HCT116 (cell line): ENCODE data around the gene CFAP92. TPM values are rescaled to one million over a fixed set of nuclear protein-coding genes. Genes with fewer than 3 reads are reported as not detected.

Experiments used
- ATAC-seq: fragments of 200-7000 bp; cut with Tn5 transposase; 2 replicates; pipeline ENCODE4 v1.9.1; 2020; ENCODE audit warnings: mild to moderate bottlenecking, moderate library complexity
- BruUV-seq: library from RNA; stranded (reverse); fragments of 400-500 nt; replicated peaks from 2 replicates; lab custom pipeline; 2021; lab: Mats Ljungman, UMichigan
- CTCF ChIA-PET: fragments of 300-600 bp; sonication (Branson Sonifier 250); formaldehyde crosslinking; loops from one replicate; lab custom pipeline; 2021; ENCODE audit warnings: antibody characterized with exemption; lab: Charles Lee
- POLR2A ChIA-PET: fragments of 300-600, 350-600 bp; sonication (Branson Sonifier 250); formaldehyde crosslinking; loops from one replicate; lab custom pipeline; 2021; ENCODE audit warnings: antibody characterized with exemption; lab: Charles Lee
- RAD21 ChIA-PET, 2 experiments: fragments of 300-600 bp; sonication (Branson Sonifier 250); formaldehyde crosslinking; loops; one replicate each; lab custom pipeline; 2023; ENCODE audit warnings: low total read pairs in 2 of 2; ENCODE audit not compliant: uncharacterized antibody in 2 of 2, unreplicated experiment in 2 of 2, low non-redundant PET in 1 of 2; lab: Charles Lee
- DNase-seq: peaks from one replicate; pipeline ENCODE4 v3.0.0-alpha.2; 2010; ENCODE audit warnings: low read depth, low spot score
- H2AFZ ChIP-seq: fragments of 200-600 bp; shearing (Covaris generic), sonication (generic); 2 replicates; pipeline ENCODE4 v1.6.1; 2017; ENCODE audit warnings: low read depth, mixed run types, mixed read lengths, antibody characterized with exemption, low read length; ENCODE audit not compliant: poor library complexity, severe bottlenecking
- H3K27ac ChIP-seq: 2 replicates; pipeline ENCODE4 v1.5.1; 2012; ENCODE audit warnings: low read depth, low read length
- H3K27me3 ChIP-seq: fragments of 200-600 bp; sonication (generic); 2 replicates; pipeline ENCODE4 v1.6.1; 2016; ENCODE audit warnings: mixed run types, low read length, mixed read lengths; ENCODE audit not compliant: insufficient read depth
- H3K36me3 ChIP-seq, 2 experiments: fragments of 200-500 bp in 1 of 2; fragments of 200-600 bp in 1 of 2; sonication (Bioruptor generic) in 1 of 2; sonication (generic) in 1 of 2; 2 replicates each; pipeline versions ENCODE4 v1.5.1 to v1.6.1; 2014 to 2016; ENCODE audit warnings: low read length in 2 of 2, inconsistent platforms in 1 of 2, mixed read lengths in 1 of 2, mixed run types in 1 of 2; ENCODE audit not compliant: insufficient read depth in 2 of 2, control insufficient read depth in 1 of 2
- H3K4me1 ChIP-seq, 2 experiments: fragments of 200-600 bp in 1 of 2; sonication (generic) in 1 of 2; 2 replicates each; pipeline versions ENCODE4 v1.5.1 to v1.6.1; 2012 to 2017; ENCODE audit warnings: low read length in 2 of 2, inconsistent platforms in 1 of 2, mild to moderate bottlenecking in 1 of 2, mixed read lengths in 1 of 2, mixed run types in 1 of 2, moderate library complexity in 1 of 2; ENCODE audit not compliant: insufficient read depth in 2 of 2, control insufficient read depth in 1 of 2
- H3K4me2 ChIP-seq: fragments of 200-600 bp; sonication (generic); 2 replicates; pipeline ENCODE4 v1.6.1; 2017; ENCODE audit warnings: mixed run types, low read length, mixed read lengths
- H3K4me3 ChIP-seq, 2 experiments: fragments of 200-600 bp in 1 of 2; sonication (generic) in 1 of 2; replicated peaks in 1 of 2; 2 replicates each; pipeline ENCODE4 v1.5.1; 2011 to 2016; ENCODE audit warnings: low read length in 2 of 2, control low read depth in 1 of 2, low read depth in 1 of 2, mild to moderate bottlenecking in 1 of 2, mixed read lengths in 1 of 2, mixed run types in 1 of 2
- H3K79me2 ChIP-seq: fragments of 200-600 bp; sonication (generic); 2 replicates; pipeline ENCODE4 v1.6.1; 2017; ENCODE audit warnings: mild to moderate bottlenecking, mixed run types, low read length, moderate library complexity, mixed read lengths; ENCODE audit not compliant: insufficient read depth
- H3K9ac ChIP-seq: fragments of 200-600 bp; sonication (generic); 2 replicates; pipeline ENCODE4 v1.6.1; 2016; ENCODE audit warnings: low read length, mixed read lengths
- H3K9me2 ChIP-seq: fragments of 200-600 bp; sonication (generic), shearing (Covaris generic); 2 replicates; pipeline ENCODE4 v1.6.1; 2017; ENCODE audit warnings: mixed run types, mild to moderate bottlenecking, moderate library complexity; ENCODE audit not compliant: insufficient read depth
- H3K9me3 ChIP-seq, 2 experiments: fragments of 200-500 bp in 1 of 2; fragments of 200-600 bp in 1 of 2; sonication (Bioruptor generic) in 1 of 2; sonication (generic) in 1 of 2; 2 replicates each; pipeline ENCODE4 v1.6.1; 2014 to 2017; ENCODE audit warnings: low read length in 2 of 2, mixed read lengths in 2 of 2, inconsistent platforms in 1 of 2, low read depth in 1 of 2, mild to moderate bottlenecking in 1 of 2, mixed run types in 1 of 2, moderate library complexity in 1 of 2; ENCODE audit not compliant: control insufficient read depth in 1 of 2, insufficient read depth in 1 of 2
- H4K20me1 ChIP-seq: fragments of 200-600 bp; sonication (generic), shearing (Covaris generic); 2 replicates; pipeline ENCODE4 v1.6.1; 2017; ENCODE audit warnings: mixed run types, mild to moderate bottlenecking, moderate library complexity; ENCODE audit not compliant: insufficient read depth
- CBX3 ChIP-seq: IDR thresholded peaks from 2 replicates; pipeline ENCODE4 v1.6.1; 2012; ENCODE audit warnings: low read depth
- CEBPB ChIP-seq: IDR thresholded peaks from 2 replicates; pipeline ENCODE4 v1.6.1; 2012; ENCODE audit warnings: low read depth
- EZH2phosphoT487 ChIP-seq: fragments of 200-600 bp; IDR thresholded peaks from 2 replicates; pipeline ENCODE4 v1.6.1; 2018; ENCODE audit warnings: antibody characterized with exemption, borderline replicate concordance
- JUND ChIP-seq: IDR thresholded peaks from 2 replicates; pipeline ENCODE4 v1.6.1; 2012
- POLR2A ChIP-seq: IDR thresholded peaks from 2 replicates; pipeline ENCODE4 v1.7.0; 2011; ENCODE audit warnings: borderline replicate concordance; ENCODE audit not compliant: insufficient read depth, insufficient read length; ENCODE audit errors: extremely low read depth
- SP1 ChIP-seq: IDR thresholded peaks from 2 replicates; pipeline ENCODE4 v1.6.1; 2012; ENCODE audit warnings: low read depth
- TCF7L2 ChIP-seq: IDR thresholded peaks from 2 replicates; pipeline ENCODE4 v1.7.0; 2011; ENCODE audit warnings: borderline replicate concordance, inconsistent platforms; ENCODE audit not compliant: insufficient read depth, insufficient read length; ENCODE audit errors: extremely low read depth
- YY1 ChIP-seq: IDR thresholded peaks from 2 replicates; pipeline ENCODE4 v1.6.1; 2011; ENCODE audit warnings: low read length, low read depth, moderate library complexity, mild to moderate bottlenecking; ENCODE audit not compliant: insufficient replicate concordance; ENCODE audit errors: extremely low read depth
- ZFX ChIP-seq: fragments of 450-650 bp; IDR thresholded peaks from 2 replicates; pipeline ENCODE4 v1.6.1; 2017
- intact Hi-C: fragments of 100-400 bp; cut with micrococcal nuclease; formaldehyde crosslinking; loops from 2 replicates; pipeline ENCODE4 v1.10.0; 2022
- total RNA-seq: library from RNA; stranded (reverse); gene quantifications from one replicate; pipeline ENCODE4 v1.2.1, GENCODE V29; 2021; ENCODE audit not compliant: unreplicated experiment
- TF ChIP-seq, protein P1 (sequence below): IDR thresholded peaks from 2 replicates; pipeline ENCODE4 v1.6.1; 2012
- TF ChIP-seq, protein P2 (sequence below): IDR thresholded peaks from 2 replicates; pipeline ENCODE4 v1.6.1; 2012
- TF ChIP-seq, protein P3 (sequence below), 3 experiments: fragments of 200-600 bp in 1 of 3; sonication (generic) in 1 of 3; IDR thresholded peaks in 2 of 3; conservative IDR thresholded peaks in 1 of 3; 2 replicates each; pipeline ENCODE4 v1.5.1; 2012 to 2017; ENCODE audit warnings: low read depth in 2 of 3, low read length in 2 of 3, antibody characterized with exemption in 1 of 3, borderline replicate concordance in 1 of 3, control low read depth in 1 of 3, mild to moderate bottlenecking in 1 of 3, mixed read lengths in 1 of 3, mixed run types in 1 of 3, moderate library complexity in 1 of 3; ENCODE audit not compliant: insufficient read depth in 1 of 3

Gene CFAP92
- total RNA-seq, 1 experiment from 2014 or later = 3.6 TPM

DNA sequence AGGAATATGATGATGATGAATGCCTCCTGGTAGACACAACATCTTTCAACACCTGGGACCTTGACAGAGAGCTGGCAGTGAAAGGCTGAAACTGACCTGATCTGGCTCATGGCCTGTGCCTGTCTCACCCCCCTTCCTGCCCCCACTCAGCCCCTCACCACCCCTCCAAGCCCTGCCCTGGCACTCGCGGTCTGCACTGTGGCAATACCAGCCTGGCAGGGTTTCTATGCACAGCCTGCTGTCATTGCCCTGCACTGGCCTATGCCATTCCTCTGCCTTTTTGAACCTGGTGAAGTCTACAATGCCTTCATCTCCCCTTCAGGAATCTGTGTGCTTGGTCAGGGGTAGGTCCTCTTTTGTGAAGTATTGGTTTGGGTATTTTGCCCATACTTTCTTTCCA lies 58.0 kb downstream of the CFAP92 start:
- ATAC-seq (no peak), DNase-seq (no peak)
- no peak overlapping the region for H3K4me3 ChIP-seq
- H3K36me3 ChIP-seq = no peaks in the 10 kb centered on the region
- no peaks in the 10 kb centered on the region for H3K9me3 ChIP-seq
- no peak overlapping the region for H3K27ac ChIP-seq
- POLR2A ChIA-PET = no interaction called here
- RAD21 ChIA-PET = no interaction called here
- no peaks in the 10 kb centered on the region for H3K79me2 ChIP-seq
- intact Hi-C loops = no loop called here
- no peaks in the 10 kb centered on the region for H4K20me1 ChIP-seq
- H3K4me2 ChIP-seq = no peak overlapping the region
- BruUV-seq = no TSS peak
- TF ChIP-seq, protein P1, sequence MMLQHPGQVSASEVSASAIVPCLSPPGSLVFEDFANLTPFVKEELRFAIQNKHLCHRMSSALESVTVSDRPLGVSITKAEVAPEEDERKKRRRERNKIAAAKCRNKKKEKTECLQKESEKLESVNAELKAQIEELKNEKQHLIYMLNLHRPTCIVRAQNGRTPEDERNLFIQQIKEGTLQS = no peak
- TF ChIP-seq CEBPB = no peak
- TF ChIP-seq SP1 = no peak
- TF ChIP-seq ZFX = no peak
- TF ChIP-seq POLR2A = no peak
- TF ChIP-seq CBX3 = no peak
- no peak for TF ChIP-seq JUND
- no peak for TF ChIP-seq EZH2phosphoT487
- TF ChIP-seq, protein P2, sequence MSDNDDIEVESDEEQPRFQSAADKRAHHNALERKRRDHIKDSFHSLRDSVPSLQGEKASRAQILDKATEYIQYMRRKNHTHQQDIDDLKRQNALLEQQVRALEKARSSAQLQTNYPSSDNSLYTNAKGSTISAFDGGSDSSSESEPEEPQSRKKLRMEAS = no peak
- TF ChIP-seq, protein P3, sequence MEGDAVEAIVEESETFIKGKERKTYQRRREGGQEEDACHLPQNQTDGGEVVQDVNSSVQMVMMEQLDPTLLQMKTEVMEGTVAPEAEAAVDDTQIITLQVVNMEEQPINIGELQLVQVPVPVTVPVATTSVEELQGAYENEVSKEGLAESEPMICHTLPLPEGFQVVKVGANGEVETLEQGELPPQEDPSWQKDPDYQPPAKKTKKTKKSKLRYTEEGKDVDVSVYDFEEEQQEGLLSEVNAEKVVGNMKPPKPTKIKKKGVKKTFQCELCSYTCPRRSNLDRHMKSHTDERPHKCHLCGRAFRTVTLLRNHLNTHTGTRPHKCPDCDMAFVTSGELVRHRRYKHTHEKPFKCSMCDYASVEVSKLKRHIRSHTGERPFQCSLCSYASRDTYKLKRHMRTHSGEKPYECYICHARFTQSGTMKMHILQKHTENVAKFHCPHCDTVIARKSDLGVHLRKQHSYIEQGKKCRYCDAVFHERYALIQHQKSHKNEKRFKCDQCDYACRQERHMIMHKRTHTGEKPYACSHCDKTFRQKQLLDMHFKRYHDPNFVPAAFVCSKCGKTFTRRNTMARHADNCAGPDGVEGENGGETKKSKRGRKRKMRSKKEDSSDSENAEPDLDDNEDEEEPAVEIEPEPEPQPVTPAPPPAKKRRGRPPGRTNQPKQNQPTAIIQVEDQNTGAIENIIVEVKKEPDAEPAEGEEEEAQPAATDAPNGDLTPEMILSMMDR (IDR thresholded peaks at IDR 0.05 in 2 of 3, conservative IDR thresholded peaks at IDR 0.05 in 1 of 3; ENCODE audit: borderline replicate concordance in 1 of 3, insufficient read depth in 1 of 3, low read depth in 2 of 3, low read length in 2 of 3) = no peak
- TF ChIP-seq YY1 = no peak
- TF ChIP-seq TCF7L2 = no peak
- no peaks in the 10 kb centered on the region for H3K27me3 ChIP-seq
- no peaks in the 10 kb centered on the region for H3K4me1 ChIP-seq
- no peaks in the 10 kb centered on the region for H3K9me2 ChIP-seq
- H2AFZ ChIP-seq = no peak overlapping the region
- CTCF ChIA-PET = no interaction called here
- H3K9ac ChIP-seq = no peak overlapping the region
